Stimulated activated CD8-positive, alpha-beta memory T cell treated with anti-CD3 and anti-CD28 coated beads, Interleukin-12 subunit alpha, Interleukin-12 subunit beta, amount 100 ng/mL, for 4 hours (primary cell): ENCODE results near the gene SON.
"Not testable (repeated sequence)": the region's sequence is repeated elsewhere in the genome, so short reads cannot be mapped to it uniquely, and the experiment has no call there.

Experiments used
- DNase-seq: peaks from one replicate; pipeline ENCODE4 v3.0.0-alpha.2; 2020; ENCODE audit warnings: low read depth

The SON gene

GRCh38 chr21:33542640-33543504 lies at the start of gene SON:
SON (plus strand) TSS chr21:33543038; CDS start chr21:33543093, 55 bp downstream.
- DNase-seq: peak; percentile 93

GRCh38 chr21:33493756-33494155 lies 49.1 kb upstream of the SON start:
- DNase-seq: no peak

GRCh38 chr21:33495743-33496142 lies 47.1 kb upstream of the SON start:
- no peak for DNase-seq

- no peak for DNase-seq
Observed at GRCh38 chr21:33496345-33496744, 46.5 kb upstream of the SON start.

- DNase-seq: no peak
Observed at GRCh38 chr21:33505833-33506232, 37.0 kb upstream of the SON start.

- DNase-seq: not testable (repeated sequence)
Observed at GRCh38 chr21:33507003-33507402, 35.8 kb upstream of the SON start.

GRCh38 chr21:33510826-33511225 lies 32.0 kb upstream of the SON start:
- no peak for DNase-seq

GRCh38 chr21:33511639-33512038 lies 31.2 kb upstream of the SON start:
- no peak for DNase-seq

- no peak for DNase-seq
Observed at GRCh38 chr21:33512481-33512880, 30.4 kb upstream of the SON start.

GRCh38 chr21:33514229-33514628 lies 28.6 kb upstream of the SON start:
- DNase-seq: no peak

GRCh38 chr21:33518899-33519298 lies 23.9 kb upstream of the SON start:
- DNase-seq: no peak

- DNase-seq: no peak
Observed at GRCh38 chr21:33522297-33522952, 20.4 kb upstream of the SON start.

GRCh38 chr21:33522953-33523349 lies 19.9 kb upstream of the SON start:
- no peak for DNase-seq

- DNase-seq: no peak
Observed at GRCh38 chr21:33531007-33531406, 11.8 kb upstream of the SON start.

- DNase-seq: no peak
Observed at GRCh38 chr21:33537212-33537611, 5.6 kb upstream of the SON start.

- DNase-seq: no peak
Observed at GRCh38 chr21:33539616-33540015, 3.2 kb upstream of the SON start.

- no peak for DNase-seq
Observed at GRCh38 chr21:33540711-33541104, 2.1 kb upstream of the SON start.

GRCh38 chr21:33541105-33541711 lies 1.6 kb upstream of the SON start:
- DNase-seq: no peak

- DNase-seq: peak; percentile 73
Observed at GRCh38 chr21:33541756-33542639, 840 bp upstream of the SON start, which contains the start of gene GART. GART (minus strand) TSS chr21:33542117; CDS start chr21:33539315, 2,802 bp downstream.

GRCh38 chr21:33543505-33544129 lies 779 bp downstream of the SON start:
- DNase-seq: no peak

- DNase-seq: no peak
Observed at GRCh38 chr21:33544451-33545195, 1.8 kb downstream of the SON start.
